ENCODE measurements around the gene CDCA3. TPM values are rescaled to one million over a fixed set of nuclear protein-coding genes. Genes with fewer than 3 reads are reported as not detected.

The CDCA3 gene
- total and polyA plus RNA-seq, 2 of the 4 experiments (the other 2 are of a cell fraction), result 23.5 to 61.0 TPM

DNA sequence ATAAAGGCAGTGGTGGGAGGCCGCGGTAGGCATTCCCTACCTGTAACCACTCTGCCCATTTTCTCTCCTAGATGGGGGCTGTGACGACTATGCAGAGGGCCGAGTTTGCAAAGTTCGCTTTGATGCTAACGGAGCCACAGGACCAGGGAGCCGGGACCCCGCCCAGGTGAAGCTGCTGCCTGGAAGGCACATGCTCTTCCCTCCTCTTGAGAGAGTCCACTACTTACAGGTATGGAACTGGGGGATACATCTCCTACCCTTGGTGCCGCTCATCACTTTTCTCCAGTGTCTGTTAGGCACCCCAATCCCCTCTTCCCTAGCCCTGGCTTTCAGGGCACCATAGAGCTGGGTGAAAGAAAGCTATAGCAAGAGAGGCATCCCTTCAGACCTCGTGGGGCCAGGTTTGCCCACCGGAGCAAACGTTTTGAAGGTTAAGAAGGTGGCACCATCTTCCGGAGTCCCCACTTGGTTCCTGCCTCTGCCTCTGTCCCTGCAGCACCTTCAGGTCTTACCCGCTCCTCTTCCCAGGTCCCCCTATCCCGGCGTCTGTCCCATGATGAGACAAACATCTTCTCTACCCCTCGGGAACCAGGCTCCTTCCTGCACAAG lies 24.9 kb downstream of the CDCA3 start:
- H3K27ac ChIP-seq (ENCODE audit: insufficient read depth, low read length), result no peak overlapping the region
- CTCF ChIA-PET, result no interaction called here

More for the DNA sequence above, 24.9 kb downstream of the CDCA3 start:
- no peak overlapping the region for H2BK120ac ChIP-seq (ENCODE audit: low read depth, low read length)
- peaks cover 9% of the 10 kb centered on the region; the same call in 1 of the 2 replicates for H4K20me1 ChIP-seq (ENCODE audit: insufficient read depth, low read length)
- H3K23ac ChIP-seq (ENCODE audit: low read depth, low read length), result no peak overlapping the region
- H2BK5ac ChIP-seq (ENCODE audit: low read depth, low read length, poor library complexity, severe bottlenecking), result no peak overlapping the region
- no peak overlapping the region for H3K4me3 ChIP-seq (ENCODE audit: insufficient read depth, low read depth, low read length)
- no peak overlapping the region for H3K4me2 ChIP-seq (ENCODE audit: low read depth, low read length)
- H2AFZ ChIP-seq (replicated peaks; ENCODE audit: low read length, poor library complexity), result no peak overlapping the region
- no peak overlapping the region for H4K91ac ChIP-seq (ENCODE audit: insufficient read depth, low read depth, low read length)
- H3K79me1 ChIP-seq (ENCODE audit: low read depth in 1 of 2, low read length in 2 of 2), result peaks cover 11 to 54% of the 10 kb centered on the region in 2 experiments; a peak in 3 of 4 replicates
- DNase-seq (no peak), ATAC-seq (ENCODE audit: low read depth) (no peak)
- H4K8ac ChIP-seq (ENCODE audit: low read depth in 2 of 2, low read length in 2 of 2), result no peak overlapping the region
- 92% methylated on average over 8 of the region's 17 CpGs; no CpG with 5 or more reads in 1 of the 2 experiments for WGBS, 2 experiments (ENCODE audit: extremely low coverage in 2 of 2, insufficient read length in 1 of 2)
- in situ Hi-C loops (cut with MboI; ENCODE audit: low sequenced_read_pairs), result loop anchor here (5.0 to 10.0 kb wide), 2 partner anchors 74 to 211 kb away; partner anchors contain the start of gene MLF2
- H3K4me1 ChIP-seq (ENCODE audit: control insufficient read depth, insufficient read depth, low read length), result peaks cover 21% of the 10 kb centered on the region
- no peaks in the 10 kb centered on the region for H3K9me3 ChIP-seq (ENCODE audit: control insufficient read depth, insufficient read depth, low read length)
- H2AK5ac ChIP-seq (ENCODE audit: low read depth, low read length), result peak overlapping the region; percentile 22
- no peak overlapping the region for H3K14ac ChIP-seq (replicated peaks; ENCODE audit: low read depth, low read length)
- H4K5ac ChIP-seq (ENCODE audit: low read depth, low read length), result no peak overlapping the region
- POLR2A ChIA-PET (ENCODE audit: unreplicated experiment), result no interaction called here
- no peak for TF ChIP-seq MAFK (IDR thresholded peaks at IDR 0.05; ENCODE audit: low read depth, low read length)
- no peak for TF ChIP-seq RCOR1 (IDR thresholded peaks at IDR 0.05; ENCODE audit: insufficient replicate concordance, low read length)
- TF ChIP-seq BHLHE40 (IDR thresholded peaks at IDR 0.05; ENCODE audit: low read depth, low read length), result no peak
- TF ChIP-seq MXI1 (IDR thresholded peaks at IDR 0.05; ENCODE audit: borderline replicate concordance, low read depth, low read length), result no peak
- no peak for TF ChIP-seq RFX5 (IDR thresholded peaks at IDR 0.05; ENCODE audit: low read depth, low read length)
- TF ChIP-seq FOS (IDR thresholded peaks at IDR 0.05; ENCODE audit: low read depth, low read length), result no peak
- TF ChIP-seq MAZ (IDR thresholded peaks at IDR 0.05; ENCODE audit: borderline replicate concordance, low read depth, low read length), result no peak
- H3K56ac ChIP-seq (ENCODE audit: extremely low read depth, insufficient read depth, low read length), result no peak overlapping the region
- intact Hi-C loops (cut with micrococcal nuclease), result loop anchor here (5.0 kb wide), 1 partner anchor 139 kb away; the partner anchor contains the start of gene ZNF384
- peaks cover 6% of the 10 kb centered on the region for H3K9me1 ChIP-seq (ENCODE audit: insufficient read depth, low read length)
- H2BK15ac ChIP-seq (ENCODE audit: low read depth, low read length), result no peak overlapping the region
- H3K4ac ChIP-seq (ENCODE audit: low read depth, low read length), result no peak overlapping the region
- H2AK9ac ChIP-seq (replicated peaks; ENCODE audit: low read depth, low read length, poor library complexity), result peak overlapping the region; percentile 93
- H3K27me3 ChIP-seq (ENCODE audit: control insufficient read depth, insufficient read depth, low read length), result peaks cover 2% of the 10 kb centered on the region; the same call in 1 of the 2 replicates
- peaks cover 9% of the 10 kb centered on the region for H3K36me3 ChIP-seq (ENCODE audit: control insufficient read depth, insufficient read depth, low read length)
- H3K9ac ChIP-seq (ENCODE audit: low read depth, low read length), result no peak overlapping the region
- no peak overlapping the region for H2BK20ac ChIP-seq (ENCODE audit: low read depth, low read length)
- no TSS peak for BruUV-seq (replicated peaks)
- H3K18ac ChIP-seq (ENCODE audit: low read depth, low read length), result no peak overlapping the region
- dilution Hi-C loops (cut with HindIII; ENCODE audit: low sequenced_read_pairs, unreplicated experiment), result no loop called here
